ENCODE results near the gene IFT52.

IFT52 gene

GRCh38 chr20:43694763-43695162 is 104.0 kb downstream of the IFT52 start:
- no peak for DNase-seq

- no peak for DNase-seq
Measured at GRCh38 chr20:43695571-43695970, 104.8 kb downstream of the IFT52 start.

Data from NCI-H2171 treated with DMSO at 0.1 percent for 48 hours (cell line).